Measurements from ENCODE around the gene SLCO3A1.

Gene SLCO3A1

DNA sequence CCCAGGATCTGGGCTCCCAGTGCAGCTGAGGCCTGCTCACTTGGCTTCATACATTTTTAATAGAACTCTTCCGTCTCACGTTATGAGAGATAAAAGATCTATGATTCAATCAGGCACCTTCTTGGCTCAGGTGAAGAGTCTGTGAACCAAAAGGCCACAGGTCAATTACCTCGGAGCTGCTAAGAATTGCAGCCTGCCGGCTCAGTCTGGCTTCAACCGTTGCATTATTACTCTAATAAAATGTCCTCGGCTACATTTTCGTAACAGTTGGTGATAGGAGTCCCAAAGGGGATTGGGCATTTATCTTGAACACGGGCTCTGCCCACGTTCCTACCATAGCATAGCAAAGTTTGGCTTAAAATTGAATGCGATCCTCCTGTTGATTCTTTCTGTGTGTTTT, 176.3 kb downstream of the SLCO3A1 start:
- Histone ChIP-seq H3K9me3 (ENCODE audit: control insufficient read depth in 1 of 2, low read length in 2 of 2) (no peaks in the 10 kb centered on the region), H3K4me3 (ENCODE audit: low read depth in 1 of 2, low read length in 2 of 2) (no peak overlapping the region), H3K36me3 (ENCODE audit: control insufficient read depth in 1 of 2, insufficient read depth in 2 of 2, low read length in 2 of 2) (no peaks in the 10 kb centered on the region), H3K27ac (ENCODE audit: low read length) (peak overlapping the region; percentile 5), H3K27me3 (ENCODE audit: low read depth, low read length) (no peaks in the 10 kb centered on the region), H3K4me1 (ENCODE audit: control insufficient read depth in 1 of 2, insufficient read depth in 2 of 2, low read length in 2 of 2) (no peaks in the 10 kb centered on the region)

DNA sequence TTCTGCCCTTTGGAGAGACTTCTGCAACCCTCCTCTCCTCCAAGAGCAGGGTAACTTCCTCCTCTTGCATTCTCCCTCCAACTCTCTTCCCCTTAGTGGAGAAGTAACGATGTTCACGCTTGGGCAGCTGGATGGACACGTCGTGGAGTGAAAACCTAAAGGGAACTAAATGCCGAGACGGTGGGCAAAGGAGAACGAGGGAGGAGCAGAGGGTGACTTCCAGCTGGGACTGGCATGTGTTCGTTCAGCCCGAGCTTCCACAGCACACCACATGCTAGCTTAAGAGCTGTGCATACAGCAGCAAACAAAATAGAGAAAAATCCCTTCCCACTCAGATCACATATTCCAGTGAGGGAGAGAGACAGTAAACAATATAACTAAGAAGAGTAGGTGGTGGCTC, 179.8 kb downstream of the SLCO3A1 start:
- no peak overlapping the region for H3K27ac ChIP-seq (ENCODE audit: low read length)
- H3K27me3 ChIP-seq (ENCODE audit: low read depth, low read length), result no peaks in the 10 kb centered on the region
- no peaks in the 10 kb centered on the region for H3K36me3 ChIP-seq (ENCODE audit: control insufficient read depth in 1 of 2, insufficient read depth in 2 of 2, low read length in 2 of 2)
- H3K4me3 ChIP-seq (ENCODE audit: low read depth in 1 of 2, low read length in 2 of 2), result no peak overlapping the region
- no peaks in the 10 kb centered on the region for H3K4me1 ChIP-seq (ENCODE audit: control insufficient read depth in 1 of 2, insufficient read depth in 2 of 2, low read length in 2 of 2)
- H3K9me3 ChIP-seq (ENCODE audit: control insufficient read depth in 1 of 2, low read length in 2 of 2), result no peaks in the 10 kb centered on the region

DNA sequence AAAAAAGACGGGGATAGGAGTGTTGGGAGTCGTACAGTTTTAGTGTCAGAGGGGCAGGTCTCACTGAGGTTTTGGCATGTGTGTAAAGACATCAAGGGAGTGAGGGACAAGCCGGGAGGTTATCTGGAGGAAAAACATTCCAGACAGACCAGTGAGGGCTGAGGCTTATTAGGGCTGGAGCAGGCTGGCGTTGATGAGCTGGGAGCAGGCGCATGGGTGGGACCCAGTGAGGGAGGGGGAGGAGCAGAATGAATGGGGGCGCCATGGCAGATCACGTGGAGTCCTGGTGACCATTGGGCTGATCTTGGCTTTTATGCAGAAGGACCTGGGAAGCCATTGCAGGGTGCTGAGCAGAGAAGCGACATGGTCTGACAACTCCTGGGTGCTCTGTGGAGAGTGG, 180.2 kb downstream of the SLCO3A1 start:
- Histone ChIP-seq H3K4me1 (ENCODE audit: control insufficient read depth in 1 of 2, insufficient read depth in 2 of 2, low read length in 2 of 2) (no peaks in the 10 kb centered on the region), H3K27me3 (ENCODE audit: low read depth, low read length) (no peaks in the 10 kb centered on the region), H3K4me3 (ENCODE audit: low read depth in 1 of 2, low read length in 2 of 2) (no peak overlapping the region), H3K9me3 (ENCODE audit: control insufficient read depth in 1 of 2, low read length in 2 of 2) (no peaks in the 10 kb centered on the region), H3K36me3 (ENCODE audit: control insufficient read depth in 1 of 2, insufficient read depth in 2 of 2, low read length in 2 of 2) (no peaks in the 10 kb centered on the region), H3K27ac (ENCODE audit: low read length) (no peak overlapping the region)

DNA sequence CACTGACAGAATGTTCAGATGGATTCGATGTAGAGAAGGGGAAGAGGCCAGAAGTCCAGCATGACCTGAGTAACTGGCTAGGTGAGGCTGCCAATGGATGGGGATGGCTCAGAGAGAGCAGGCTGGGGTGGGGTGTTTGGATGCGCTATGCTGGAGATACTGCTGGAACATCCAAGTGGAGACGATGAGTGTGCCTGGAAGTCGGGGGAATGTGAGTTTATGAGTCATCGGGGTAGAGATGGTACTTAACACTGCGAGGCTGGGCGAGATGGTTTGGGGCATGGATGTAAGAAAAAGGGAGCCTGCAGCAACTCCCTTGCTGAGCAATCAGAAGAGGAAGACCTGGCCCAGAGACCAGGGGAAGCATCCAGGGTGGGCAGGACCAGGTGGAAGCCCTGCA, 180.7 kb downstream of the SLCO3A1 start:
- no peaks in the 10 kb centered on the region for H3K4me1 ChIP-seq (ENCODE audit: control insufficient read depth in 1 of 2, insufficient read depth in 2 of 2, low read length in 2 of 2)
- no peak overlapping the region for H3K27ac ChIP-seq (ENCODE audit: low read length)
- no peaks in the 10 kb centered on the region for H3K9me3 ChIP-seq (ENCODE audit: control insufficient read depth in 1 of 2, low read length in 2 of 2)
- H3K4me3 ChIP-seq (ENCODE audit: low read depth in 1 of 2, low read length in 2 of 2), result no peak overlapping the region
- no peaks in the 10 kb centered on the region for H3K36me3 ChIP-seq (ENCODE audit: control insufficient read depth in 1 of 2, insufficient read depth in 2 of 2, low read length in 2 of 2)
- H3K27me3 ChIP-seq (ENCODE audit: low read depth, low read length), result no peaks in the 10 kb centered on the region

DNA sequence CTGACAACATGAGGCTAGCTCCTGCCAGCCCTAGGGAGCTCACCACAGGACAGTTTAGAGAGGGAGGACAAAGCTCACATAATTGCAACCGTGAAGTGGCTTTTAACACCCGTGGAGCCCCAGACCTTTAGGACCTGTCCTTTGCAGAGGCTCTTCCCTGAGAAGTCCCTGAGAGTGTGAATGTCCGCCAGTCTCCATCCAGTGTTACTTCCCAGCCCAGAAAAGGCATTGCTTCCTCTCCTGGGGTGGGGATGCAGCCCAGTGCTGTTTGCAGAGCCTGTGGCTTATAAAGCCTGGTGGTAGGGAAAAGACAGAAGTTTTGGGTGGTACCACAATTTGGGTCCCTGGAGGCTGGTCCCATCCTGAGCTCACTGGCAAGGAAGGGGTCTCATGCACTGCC, 182.0 kb downstream of the SLCO3A1 start:
- H3K27me3 ChIP-seq (ENCODE audit: low read depth, low read length), result no peaks in the 10 kb centered on the region
- no peaks in the 10 kb centered on the region for H3K36me3 ChIP-seq (ENCODE audit: control insufficient read depth in 1 of 2, insufficient read depth in 2 of 2, low read length in 2 of 2)
- no peaks in the 10 kb centered on the region for H3K9me3 ChIP-seq (ENCODE audit: control insufficient read depth in 1 of 2, low read length in 2 of 2)
- H3K4me3 ChIP-seq (ENCODE audit: low read depth in 1 of 2, low read length in 2 of 2), result no peak overlapping the region
- no peaks in the 10 kb centered on the region for H3K4me1 ChIP-seq (ENCODE audit: control insufficient read depth in 1 of 2, insufficient read depth in 2 of 2, low read length in 2 of 2)
- H3K27ac ChIP-seq (ENCODE audit: low read length), result no peak overlapping the region

DNA sequence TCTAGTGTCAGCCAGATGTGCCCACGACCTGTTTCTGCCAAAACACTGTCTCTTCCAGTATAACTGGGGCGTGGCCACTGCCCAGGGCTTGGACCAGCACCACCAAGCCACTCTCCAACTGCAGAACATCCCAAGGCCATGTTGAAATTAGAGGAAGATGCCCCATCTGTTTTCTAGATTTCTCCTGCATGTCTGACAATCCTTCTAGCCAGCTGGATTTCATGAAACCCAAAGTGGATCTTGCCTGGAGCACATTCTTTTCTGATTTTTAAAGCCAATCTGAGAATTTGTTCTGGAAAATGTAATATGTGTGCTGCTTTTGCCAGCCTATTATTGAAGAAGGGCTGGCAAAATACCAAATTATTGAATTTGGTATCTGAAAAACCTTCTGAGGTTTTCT, 182.5 kb downstream of the SLCO3A1 start:
- Histone ChIP-seq H3K9me3 (ENCODE audit: control insufficient read depth in 1 of 2, low read length in 2 of 2) (no peaks in the 10 kb centered on the region), H3K27me3 (ENCODE audit: low read depth, low read length) (no peaks in the 10 kb centered on the region), H3K27ac (ENCODE audit: low read length) (no peak overlapping the region), H3K36me3 (ENCODE audit: control insufficient read depth in 1 of 2, insufficient read depth in 2 of 2, low read length in 2 of 2) (no peaks in the 10 kb centered on the region), H3K4me3 (ENCODE audit: low read depth in 1 of 2, low read length in 2 of 2) (no peak overlapping the region), H3K4me1 (ENCODE audit: control insufficient read depth in 1 of 2, insufficient read depth in 2 of 2, low read length in 2 of 2) (no peaks in the 10 kb centered on the region)

DNA sequence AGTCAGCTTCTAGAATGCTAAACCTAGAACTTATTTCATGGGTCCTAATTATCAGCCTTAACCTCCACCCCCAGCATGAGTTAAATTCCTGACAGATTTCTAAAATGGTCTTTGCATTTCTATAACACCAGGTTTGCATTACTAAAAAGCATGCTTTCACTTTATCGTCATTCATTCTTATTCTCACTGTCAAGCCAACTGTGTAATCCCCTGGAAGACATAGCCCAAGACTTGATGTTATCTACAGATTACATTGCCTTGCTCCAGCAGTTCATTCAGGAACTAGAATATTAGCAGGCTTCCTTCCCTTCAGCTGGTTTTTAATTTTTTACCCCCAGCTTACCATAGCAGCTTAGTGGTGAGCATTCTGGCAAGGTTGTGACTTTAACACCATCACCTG, 184.0 kb downstream of the SLCO3A1 start:
- no peak overlapping the region for H3K4me3 ChIP-seq (ENCODE audit: low read depth in 1 of 2, low read length in 2 of 2)
- no peaks in the 10 kb centered on the region for H3K36me3 ChIP-seq (ENCODE audit: control insufficient read depth in 1 of 2, insufficient read depth in 2 of 2, low read length in 2 of 2)
- no peak overlapping the region for H3K27ac ChIP-seq (ENCODE audit: low read length)
- no peaks in the 10 kb centered on the region for H3K27me3 ChIP-seq (ENCODE audit: low read depth, low read length)
- no peaks in the 10 kb centered on the region for H3K4me1 ChIP-seq (ENCODE audit: control insufficient read depth in 1 of 2, insufficient read depth in 2 of 2, low read length in 2 of 2)
- H3K9me3 ChIP-seq (ENCODE audit: control insufficient read depth in 1 of 2, low read length in 2 of 2), result no peaks in the 10 kb centered on the region

DNA sequence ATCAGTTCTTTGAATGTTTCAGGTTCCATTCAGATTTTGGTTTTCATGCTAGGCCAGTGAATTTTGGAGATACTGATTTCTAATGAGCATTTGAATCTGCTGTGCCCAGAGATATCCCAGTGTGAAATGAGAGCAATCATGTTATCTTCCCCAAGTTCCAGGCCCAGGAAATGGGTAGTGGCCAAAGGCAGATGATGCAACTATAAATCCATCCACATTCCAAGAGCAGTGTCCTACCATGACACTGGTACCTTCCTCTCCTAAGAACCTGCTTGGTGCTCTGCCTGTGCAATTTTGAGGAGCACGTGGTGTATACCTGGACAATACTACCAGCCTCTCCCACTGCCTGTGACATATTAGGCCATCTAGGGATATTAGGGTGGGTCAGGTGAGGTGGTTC, 186.8 kb downstream of the SLCO3A1 start:
- Histone ChIP-seq H3K9me3 (ENCODE audit: control insufficient read depth in 1 of 2, low read length in 2 of 2) (no peaks in the 10 kb centered on the region), H3K4me1 (ENCODE audit: control insufficient read depth in 1 of 2, insufficient read depth in 2 of 2, low read length in 2 of 2) (no peaks in the 10 kb centered on the region), H3K27me3 (ENCODE audit: low read depth, low read length) (no peaks in the 10 kb centered on the region), H3K36me3 (ENCODE audit: control insufficient read depth in 1 of 2, insufficient read depth in 2 of 2, low read length in 2 of 2) (no peaks in the 10 kb centered on the region), H3K4me3 (ENCODE audit: low read depth in 1 of 2, low read length in 2 of 2) (no peak overlapping the region), H3K27ac (ENCODE audit: low read length) (no peak overlapping the region)

DNA sequence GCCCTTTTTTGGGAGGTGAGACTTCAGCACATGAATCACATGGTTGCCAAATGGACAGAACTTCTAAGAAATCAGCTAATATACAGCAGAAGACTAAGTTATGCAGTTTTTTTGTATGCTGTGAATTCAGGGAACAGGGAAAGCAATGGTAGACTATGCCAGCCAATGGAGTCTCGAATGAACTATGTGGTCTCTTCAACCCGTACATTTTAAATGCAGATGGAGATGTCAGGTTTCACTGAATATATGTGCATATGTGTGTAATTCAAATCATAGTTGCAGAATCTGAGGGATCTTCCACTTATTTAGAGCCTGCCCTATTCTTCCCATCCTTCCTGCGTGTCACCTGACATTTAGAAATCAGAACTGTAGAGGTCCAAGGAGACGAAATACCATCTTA, 187.9 kb downstream of the SLCO3A1 start:
- no peaks in the 10 kb centered on the region for H3K9me3 ChIP-seq (ENCODE audit: control insufficient read depth in 1 of 2, low read length in 2 of 2)
- no peaks in the 10 kb centered on the region for H3K36me3 ChIP-seq (ENCODE audit: control insufficient read depth in 1 of 2, insufficient read depth in 2 of 2, low read length in 2 of 2)
- no peaks in the 10 kb centered on the region for H3K4me1 ChIP-seq (ENCODE audit: control insufficient read depth in 1 of 2, insufficient read depth in 2 of 2, low read length in 2 of 2)
- H3K27ac ChIP-seq (ENCODE audit: low read length), result no peak overlapping the region
- no peak overlapping the region for H3K4me3 ChIP-seq (ENCODE audit: low read depth in 1 of 2, low read length in 2 of 2)
- no peaks in the 10 kb centered on the region for H3K27me3 ChIP-seq (ENCODE audit: low read depth, low read length)

DNA sequence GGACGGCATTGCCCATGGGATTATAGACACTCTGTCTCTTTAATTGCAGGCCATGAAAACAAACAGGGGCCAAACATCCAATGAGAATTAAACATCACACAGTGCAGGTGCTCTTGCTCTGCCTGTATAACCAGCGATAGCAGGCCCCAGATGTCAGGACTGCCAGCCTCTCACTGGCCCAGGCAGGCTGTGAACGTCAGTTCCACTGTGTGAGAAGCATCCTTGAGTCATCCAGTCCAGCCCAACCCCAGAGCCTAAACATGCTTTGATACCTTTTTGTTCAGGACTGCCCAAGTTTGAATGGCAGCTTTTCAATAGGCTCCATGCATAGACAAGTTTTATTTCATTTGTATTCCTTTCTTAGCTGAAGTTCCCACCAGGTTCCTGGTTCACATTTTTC, 189.8 kb downstream of the SLCO3A1 start:
- H3K27me3 ChIP-seq (ENCODE audit: low read depth, low read length), result no peaks in the 10 kb centered on the region
- no peaks in the 10 kb centered on the region for H3K9me3 ChIP-seq (ENCODE audit: control insufficient read depth in 1 of 2, low read length in 2 of 2)
- no peak overlapping the region for H3K27ac ChIP-seq (ENCODE audit: low read length)
- H3K4me3 ChIP-seq (ENCODE audit: low read depth in 1 of 2, low read length in 2 of 2), result no peak overlapping the region
- no peaks in the 10 kb centered on the region for H3K36me3 ChIP-seq (ENCODE audit: control insufficient read depth in 1 of 2, insufficient read depth in 2 of 2, low read length in 2 of 2)
- H3K4me1 ChIP-seq (ENCODE audit: control insufficient read depth in 1 of 2, insufficient read depth in 2 of 2, low read length in 2 of 2), result no peaks in the 10 kb centered on the region

DNA sequence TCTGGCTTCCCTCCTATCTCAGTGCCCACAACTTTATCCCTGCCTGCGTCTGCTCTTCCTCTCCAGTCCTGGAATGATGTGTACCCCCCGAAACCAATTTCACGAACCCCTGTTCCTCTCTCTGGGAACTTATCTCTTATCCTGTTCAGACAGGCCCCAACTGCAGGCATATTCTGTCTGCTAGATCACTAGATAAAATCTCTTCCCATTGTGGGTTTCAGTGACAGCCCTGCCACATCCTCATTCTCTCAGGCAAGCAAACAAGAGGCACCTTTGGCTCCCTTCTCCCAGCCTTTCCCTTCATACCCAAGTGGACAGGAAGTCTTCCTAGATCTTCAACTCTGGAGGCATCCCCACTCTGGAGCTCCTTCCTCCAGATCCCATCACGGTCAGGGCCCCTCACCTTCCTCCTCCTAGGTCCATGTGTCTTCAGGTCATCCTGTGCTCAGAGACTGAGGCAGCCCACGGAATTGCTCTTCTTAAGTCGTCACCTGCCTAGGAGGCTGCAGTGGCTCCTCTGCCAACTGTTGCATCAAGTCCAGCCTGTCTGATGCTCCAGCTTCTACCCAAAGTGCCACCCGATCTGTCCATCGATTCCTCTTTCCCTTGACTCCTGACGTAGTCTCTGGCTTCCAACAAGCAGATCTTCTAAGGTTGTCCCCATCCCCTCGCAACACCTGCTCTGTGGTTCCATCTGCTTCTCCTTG, 190.8 kb downstream of the SLCO3A1 start:
- no peak overlapping the region for H3K27ac ChIP-seq (ENCODE audit: low read length)
- no peaks in the 10 kb centered on the region for H3K9me3 ChIP-seq (ENCODE audit: control insufficient read depth in 1 of 2, low read length in 2 of 2)
- H3K4me3 ChIP-seq (ENCODE audit: low read depth in 1 of 2, low read length in 2 of 2), result no peak overlapping the region
- H3K36me3 ChIP-seq (ENCODE audit: control insufficient read depth in 1 of 2, insufficient read depth in 2 of 2, low read length in 2 of 2), result no peaks in the 10 kb centered on the region
- H3K4me1 ChIP-seq (ENCODE audit: control insufficient read depth in 1 of 2, insufficient read depth in 2 of 2, low read length in 2 of 2), result no peaks in the 10 kb centered on the region
- no peaks in the 10 kb centered on the region for H3K27me3 ChIP-seq (ENCODE audit: low read depth, low read length)

DNA sequence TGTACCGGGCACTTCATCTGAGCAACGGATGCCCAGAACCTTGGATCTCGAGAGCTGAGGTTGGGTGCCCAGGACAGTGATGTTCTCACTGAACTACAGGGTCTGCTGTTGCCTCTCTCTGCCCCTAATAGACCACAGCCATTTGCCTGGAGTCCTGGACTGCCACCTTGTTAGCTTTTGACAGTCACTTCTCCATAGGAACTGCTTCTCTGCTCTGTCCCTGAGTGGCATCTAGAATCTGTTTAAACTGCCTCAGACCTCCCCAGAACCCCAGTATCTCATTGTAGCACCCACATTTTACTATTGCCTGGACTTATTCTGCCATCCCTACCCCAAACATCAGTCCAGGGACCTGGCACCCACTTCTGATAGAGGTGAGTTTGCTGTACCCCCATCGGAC, 194.4 kb downstream of the SLCO3A1 start:
- Histone ChIP-seq H3K9me3 (ENCODE audit: control insufficient read depth in 1 of 2, low read length in 2 of 2) (no peaks in the 10 kb centered on the region), H3K4me3 (ENCODE audit: low read depth in 1 of 2, low read length in 2 of 2) (no peak overlapping the region), H3K27me3 (ENCODE audit: low read depth, low read length) (no peaks in the 10 kb centered on the region), H3K4me1 (ENCODE audit: control insufficient read depth in 1 of 2, insufficient read depth in 2 of 2, low read length in 2 of 2) (peaks cover 0 to 2% of the 10 kb centered on the region in 2 donors), H3K36me3 (ENCODE audit: control insufficient read depth in 1 of 2, insufficient read depth in 2 of 2, low read length in 2 of 2) (no peaks in the 10 kb centered on the region), H3K27ac (ENCODE audit: low read length) (no peak overlapping the region)

Data from muscle layer of duodenum (tissue), 2 donors.